ENCODE data around the gene KIF26A. TPM values are rescaled to one million over a fixed set of nuclear protein-coding genes. Genes with fewer than 3 reads are reported as not detected.

Gene KIF26A
- total and polyA plus RNA-seq, 2 of the 4 experiments (the other 2 are of a cell fraction) = not detected

DNA sequence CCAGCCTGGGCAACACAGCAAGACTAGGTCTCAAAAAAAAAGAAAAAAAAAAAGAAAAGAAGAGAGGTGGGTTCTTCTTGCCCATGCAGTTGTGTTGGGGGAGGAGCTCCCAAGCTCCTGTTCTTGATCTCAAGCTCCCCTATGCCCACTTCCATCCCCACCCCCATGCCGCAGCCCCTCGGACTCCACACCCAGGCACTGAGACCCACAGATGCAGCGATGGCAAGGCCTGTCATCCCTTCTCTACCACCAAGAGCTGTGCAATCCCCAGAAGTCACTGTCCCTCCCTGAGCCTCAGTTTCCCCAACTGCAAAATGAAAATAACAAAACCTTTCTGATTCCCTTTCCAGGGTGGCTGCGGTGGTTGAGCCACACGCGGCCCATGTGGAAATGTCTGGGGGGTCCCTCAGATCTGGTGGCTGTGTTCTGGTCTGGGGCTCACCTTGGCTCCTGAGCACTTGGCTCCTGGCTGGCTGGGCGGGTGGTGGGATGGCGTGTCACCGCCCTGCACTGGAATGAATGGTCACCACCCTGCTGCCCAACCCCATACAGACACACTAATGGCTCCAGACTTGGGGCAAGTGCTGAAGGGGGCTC is 22.6 kb upstream of the KIF26A start:
- Histone ChIP-seq H3K56ac (ENCODE audit: extremely low read depth, insufficient read depth, low read length) (no peak overlapping the region), H2BK5ac (ENCODE audit: low read depth, low read length, poor library complexity, severe bottlenecking) (no peak overlapping the region), H2AK5ac (ENCODE audit: low read depth, low read length) (no peak overlapping the region), H3K9me1 (ENCODE audit: insufficient read depth, low read length) (no peaks in the 10 kb centered on the region), H3K9ac (ENCODE audit: low read depth, low read length) (no peak overlapping the region), H3K4me2 (ENCODE audit: low read depth, low read length) (no peak overlapping the region), H4K20me1 (ENCODE audit: insufficient read depth, low read length) (no peaks in the 10 kb centered on the region; the same call in 1 of the 2 replicates), H3K79me1 (ENCODE audit: low read depth in 1 of 2, low read length in 2 of 2) (no peaks in the 10 kb centered on the region), H2BK120ac (ENCODE audit: low read depth, low read length) (no peak overlapping the region), H4K8ac (ENCODE audit: low read depth in 2 of 2, low read length in 2 of 2) (no peak overlapping the region), H3K4me3 (ENCODE audit: insufficient read depth, low read depth, low read length) (no peak overlapping the region), H3K27ac (ENCODE audit: insufficient read depth, low read length) (no peak overlapping the region), H3K23ac (ENCODE audit: low read depth, low read length) (no peak overlapping the region), H2AFZ (replicated peaks; ENCODE audit: low read length, poor library complexity) (no peak overlapping the region), H3K18ac (ENCODE audit: low read depth, low read length) (no peak overlapping the region), H3K4me1 (ENCODE audit: control insufficient read depth, insufficient read depth, low read length) (no peaks in the 10 kb centered on the region), H3K27me3 (ENCODE audit: control insufficient read depth, insufficient read depth, low read length) (peaks cover 17% of the 10 kb centered on the region; the same call in 1 of the 2 replicates), H3K14ac (replicated peaks; ENCODE audit: low read depth, low read length) (no peak overlapping the region), H3K9me3 (ENCODE audit: control insufficient read depth, insufficient read depth, low read length) (no peaks in the 10 kb centered on the region), H2AK9ac (replicated peaks; ENCODE audit: low read depth, low read length, poor library complexity) (no peak overlapping the region), H3K36me3 (ENCODE audit: control insufficient read depth, insufficient read depth, low read length) (no peaks in the 10 kb centered on the region), H2BK20ac (ENCODE audit: low read depth, low read length) (no peak overlapping the region), H3K4ac (ENCODE audit: low read depth, low read length) (no peak overlapping the region), H2BK15ac (ENCODE audit: low read depth, low read length) (no peak overlapping the region), H4K5ac (ENCODE audit: low read depth, low read length) (no peak overlapping the region), H4K91ac (ENCODE audit: insufficient read depth, low read depth, low read length) (no peak overlapping the region)
- intact Hi-C loops (cut with micrococcal nuclease) (no loop called here), in situ Hi-C loops (cut with MboI; ENCODE audit: low sequenced_read_pairs) (no loop called here), dilution Hi-C loops (cut with HindIII; ENCODE audit: low sequenced_read_pairs, unreplicated experiment) (no loop called here)
- no peak for DNase-seq
- TF ChIP-seq, protein P1, sequence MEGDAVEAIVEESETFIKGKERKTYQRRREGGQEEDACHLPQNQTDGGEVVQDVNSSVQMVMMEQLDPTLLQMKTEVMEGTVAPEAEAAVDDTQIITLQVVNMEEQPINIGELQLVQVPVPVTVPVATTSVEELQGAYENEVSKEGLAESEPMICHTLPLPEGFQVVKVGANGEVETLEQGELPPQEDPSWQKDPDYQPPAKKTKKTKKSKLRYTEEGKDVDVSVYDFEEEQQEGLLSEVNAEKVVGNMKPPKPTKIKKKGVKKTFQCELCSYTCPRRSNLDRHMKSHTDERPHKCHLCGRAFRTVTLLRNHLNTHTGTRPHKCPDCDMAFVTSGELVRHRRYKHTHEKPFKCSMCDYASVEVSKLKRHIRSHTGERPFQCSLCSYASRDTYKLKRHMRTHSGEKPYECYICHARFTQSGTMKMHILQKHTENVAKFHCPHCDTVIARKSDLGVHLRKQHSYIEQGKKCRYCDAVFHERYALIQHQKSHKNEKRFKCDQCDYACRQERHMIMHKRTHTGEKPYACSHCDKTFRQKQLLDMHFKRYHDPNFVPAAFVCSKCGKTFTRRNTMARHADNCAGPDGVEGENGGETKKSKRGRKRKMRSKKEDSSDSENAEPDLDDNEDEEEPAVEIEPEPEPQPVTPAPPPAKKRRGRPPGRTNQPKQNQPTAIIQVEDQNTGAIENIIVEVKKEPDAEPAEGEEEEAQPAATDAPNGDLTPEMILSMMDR (conservative IDR thresholded peaks at IDR 0.05; ENCODE audit: low read depth, low read length) = no peak
- no peak for TF ChIP-seq FOS (IDR thresholded peaks at IDR 0.05; ENCODE audit: low read depth, low read length)
- no peak for TF ChIP-seq POLR2A (IDR thresholded peaks at IDR 0.05; ENCODE audit: low read depth, low read length)
- no TSS peak for BruUV-seq (replicated peaks)
- ChIA-PET CTCF (interaction anchor here (0.5 kb wide), 1 partner anchor 612 kb away, joined by 3 read pairs; no protein-coding TSS in a partner anchor), POLR2A (ENCODE audit: unreplicated experiment) (no interaction called here)
- no CpG with 5 or more reads among the region's 9 CpGs for WGBS, 2 experiments (ENCODE audit: extremely low coverage in 2 of 2, insufficient read length in 1 of 2)
- ATAC-seq (ENCODE audit: low read depth) = no peak

Data from IMR-90 (cell line).